Fibroblast of villous mesenchyme (primary cell): ENCODE results near the gene MGA. TPM values are rescaled to one million over a fixed set of nuclear protein-coding genes. Genes with fewer than 3 reads are reported as not detected.

Source experiments
- DNase-seq: peaks from one replicate; pipeline ENCODE4 v3.0.0-alpha.2; 2010; ENCODE audit warnings: low read depth
- H3K4me3 ChIP-seq: 2 replicates; pipeline ENCODE4 v1.5.1; 2011; ENCODE audit warnings: low read depth, mild to moderate bottlenecking, low read length
- CTCF ChIP-seq: IDR thresholded peaks from 2 replicates; pipeline ENCODE4 v1.5.1; 2012; ENCODE audit warnings: low read depth, mild to moderate bottlenecking, low read length; ENCODE audit not compliant: insufficient read depth
- total RNA-seq: library from RNA; depleted of rRNA; stranded (reverse); fragments of >200 nt; gene quantifications from 2 replicates; pipeline ENCODE4 v1.2.3, GENCODE V29; 2012

MGA gene
- total RNA-seq, 1 donor: 41.5 TPM

- no peak for TF ChIP-seq CTCF
- no peak overlapping the region for H3K4me3 ChIP-seq
- no peak for DNase-seq
These were observed 30.3 kb upstream of the MGA start for GRCh38 chr15:41629883-41630282.

- TF ChIP-seq CTCF: no peak
- H3K4me3 ChIP-seq: no peak overlapping the region
- no peak for DNase-seq
These were observed 29.5 kb upstream of the MGA start for GRCh38 chr15:41630616-41631217.

- H3K4me3 ChIP-seq: no peak overlapping the region
- TF ChIP-seq CTCF: no peak
- DNase-seq: no peak
These were observed 28.2 kb upstream of the MGA start for GRCh38 chr15:41631880-41632470.

GRCh38 chr15:41633609-41634008, 26.6 kb upstream of the MGA start:
- no peak for TF ChIP-seq CTCF
- no peak for DNase-seq
- no peak overlapping the region for H3K4me3 ChIP-seq

- no peak overlapping the region for H3K4me3 ChIP-seq
- no peak for TF ChIP-seq CTCF
- no peak for DNase-seq
These were observed 26.1 kb upstream of the MGA start for GRCh38 chr15:41634072-41634626.

GRCh38 chr15:41637086-41637485, 23.1 kb upstream of the MGA start:
- TF ChIP-seq CTCF: no peak
- no peak overlapping the region for H3K4me3 ChIP-seq
- no peak for DNase-seq
